ENCODE results near the gene TOMM20L. TPM values are rescaled to one million over a fixed set of nuclear protein-coding genes. Genes with fewer than 3 reads are reported as not detected.
"Not testable (repeated sequence)": the region's sequence is repeated elsewhere in the genome, so short reads cannot be mapped to it uniquely, and the experiment has no call there.

The TOMM20L gene
- not detected in 2 replicates for total RNA-seq (2014; rRNA removed; shearing (Covaris generic))

GRCh38 chr14:58395812-58396788 is at the start of gene TOMM20L:
Gene TOMM20L, plus strand, starts transcription at chr14:58395930. Its CDS starts 28 bp downstream, at chr14:58395958.
- no peak for DNase-seq (ENCODE audit: low spot score)

- peak; percentile 5 for DNase-seq (ENCODE audit: low spot score)
Measured at GRCh38 chr14:58353516-58354299, 42.0 kb upstream of the TOMM20L start.

GRCh38 chr14:58354808-58355207 is 40.9 kb upstream of the TOMM20L start:
- no peak for DNase-seq (ENCODE audit: low spot score)

- DNase-seq (ENCODE audit: low spot score) = no peak
Measured at GRCh38 chr14:58356268-58356667, 39.5 kb upstream of the TOMM20L start.

GRCh38 chr14:58362272-58362671 is 33.5 kb upstream of the TOMM20L start:
- DNase-seq (ENCODE audit: low spot score) = not testable (repeated sequence)

GRCh38 chr14:58362798-58363412 is 32.8 kb upstream of the TOMM20L start:
- DNase-seq (ENCODE audit: low spot score) = peak; percentile 7

- DNase-seq (ENCODE audit: low spot score) = no peak
Measured at GRCh38 chr14:58364316-58364715, 31.4 kb upstream of the TOMM20L start.

GRCh38 chr14:58367296-58367695 is 28.4 kb upstream of the TOMM20L start:
- no peak for DNase-seq (ENCODE audit: low spot score)

- no peak for DNase-seq (ENCODE audit: low spot score)
Measured at GRCh38 chr14:58368956-58369355, 26.8 kb upstream of the TOMM20L start.

- no peak for DNase-seq (ENCODE audit: low spot score)
Measured at GRCh38 chr14:58376791-58377190, 18.9 kb upstream of the TOMM20L start.

GRCh38 chr14:58390830-58391229 is 4.9 kb upstream of the TOMM20L start:
- DNase-seq (ENCODE audit: low spot score) = no peak

GRCh38 chr14:58395562-58395811 is 243 bp upstream of the TOMM20L start:
- no peak for DNase-seq (ENCODE audit: low spot score)

- no peak for DNase-seq (ENCODE audit: low spot score)
Measured at GRCh38 chr14:58397156-58397555, 1.4 kb downstream of the TOMM20L start.

- DNase-seq (ENCODE audit: low spot score) = no peak
Measured at GRCh38 chr14:58398495-58398894, 2.8 kb downstream of the TOMM20L start.

- DNase-seq (ENCODE audit: low spot score) = no peak
Measured at GRCh38 chr14:58398895-58399294, 3.2 kb downstream of the TOMM20L start.

- DNase-seq (ENCODE audit: low spot score) = no peak
Measured at GRCh38 chr14:58401587-58401986, 5.9 kb downstream of the TOMM20L start.

- no peak for DNase-seq (ENCODE audit: low spot score)
Measured at GRCh38 chr14:58408681-58409215, 13.0 kb downstream of the TOMM20L start.

GRCh38 chr14:58414845-58415244 is 19.1 kb downstream of the TOMM20L start:
- no peak for DNase-seq (ENCODE audit: low spot score)

GRCh38 chr14:58415636-58416547 is 20.2 kb downstream of the TOMM20L start:
- DNase-seq (ENCODE audit: low spot score) = no peak

GRCh38 chr14:58416934-58417333 is 21.2 kb downstream of the TOMM20L start:
- DNase-seq (ENCODE audit: low spot score) = not testable (repeated sequence)

- no peak for DNase-seq (ENCODE audit: low spot score)
Measured at GRCh38 chr14:58426670-58427280, 31.0 kb downstream of the TOMM20L start.
